Neural progenitor cell (in vitro differentiated cells): ENCODE data around the gene RHNO1.

ENCODE experiments used
- CTCF ChIP-seq: fragments of 200-600 bp; sonication (generic); IDR thresholded peaks from 2 replicates; pipeline ENCODE4 v1.5.1; 2017; ENCODE audit warnings: antibody characterized with exemption, mild to moderate bottlenecking
- EZH2 ChIP-seq: fragments of 200-600 bp; sonication (generic); IDR thresholded peaks from 2 replicates; pipeline ENCODE4 v1.6.1; 2017; ENCODE audit warnings: antibody characterized with exemption, mild to moderate bottlenecking, moderate library complexity
- EZH2phosphoT487 ChIP-seq: fragments of 200-600 bp; sonication (generic); IDR thresholded peaks from 2 replicates; pipeline ENCODE4 v1.6.1; 2017; ENCODE audit warnings: antibody characterized with exemption

DNA sequence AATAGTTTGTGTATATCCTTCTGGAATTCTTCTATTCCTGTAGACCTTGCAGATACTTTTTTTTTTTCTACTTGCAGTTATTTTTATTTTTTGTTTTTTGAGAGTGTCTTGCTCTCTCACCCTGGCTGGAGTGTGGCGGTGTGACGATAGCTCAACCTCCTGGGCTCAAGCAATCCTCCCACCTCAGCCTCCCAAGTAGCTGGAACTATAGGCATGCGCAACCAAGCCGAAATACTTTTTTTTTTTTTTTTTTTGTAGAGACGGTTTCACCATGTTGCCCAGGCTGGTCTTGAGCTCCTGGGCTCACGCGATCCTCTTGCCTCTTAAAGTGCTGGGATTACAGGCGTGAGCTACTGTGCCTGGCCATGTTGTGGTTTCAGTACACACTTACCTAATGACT lies 23.6 kb downstream of the RHNO1 start:
- TF ChIP-seq CTCF (no peak), EZH2 (no peak), EZH2phosphoT487 (no peak)
